Measurements from ENCODE around the gene UFC1. TPM values are rescaled to one million over a fixed set of nuclear protein-coding genes. Genes with fewer than 3 reads are reported as not detected.
A peak's percentile ranks its signal among the peaks of the same experiment; 100 is the strongest.
"Not testable (repeated sequence)": the region's sequence is repeated elsewhere in the genome, so short reads cannot be mapped to it uniquely, and the experiment has no call there.

Gene UFC1
- total RNA-seq, 2 donors from 2014 or later: 53.0 to 77.4 TPM

DNA sequence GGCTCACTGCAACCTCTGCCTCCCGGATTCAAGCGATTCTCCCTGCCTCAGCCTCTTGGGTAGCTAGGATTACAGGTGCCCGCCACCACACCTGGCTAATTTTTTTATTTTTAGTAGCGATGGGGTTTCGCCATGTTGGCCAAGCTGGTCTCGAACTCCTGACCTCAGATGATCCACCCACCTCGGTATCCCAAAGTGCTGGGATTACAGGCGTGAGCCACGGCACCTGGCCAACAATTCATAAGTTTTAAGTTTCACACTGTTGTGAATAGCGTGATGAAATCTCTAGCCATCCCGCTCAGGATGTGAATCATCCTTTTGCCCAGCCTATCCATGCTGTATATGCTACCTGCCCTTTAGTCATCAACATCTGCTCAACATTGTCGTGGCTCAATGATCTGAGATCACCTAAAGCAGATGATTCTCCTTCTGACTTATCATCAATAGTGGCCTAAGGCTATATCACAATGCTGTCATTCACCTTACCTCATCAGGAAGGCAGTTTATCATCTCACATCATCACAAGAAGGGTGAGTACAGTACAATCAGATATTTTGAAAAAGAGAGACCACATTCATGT lies 38.6 kb upstream of the UFC1 start:
- H3K27ac ChIP-seq: no peak overlapping the region
- no peaks in the 10 kb centered on the region for H3K9me3 ChIP-seq
- TF ChIP-seq, protein P1, sequence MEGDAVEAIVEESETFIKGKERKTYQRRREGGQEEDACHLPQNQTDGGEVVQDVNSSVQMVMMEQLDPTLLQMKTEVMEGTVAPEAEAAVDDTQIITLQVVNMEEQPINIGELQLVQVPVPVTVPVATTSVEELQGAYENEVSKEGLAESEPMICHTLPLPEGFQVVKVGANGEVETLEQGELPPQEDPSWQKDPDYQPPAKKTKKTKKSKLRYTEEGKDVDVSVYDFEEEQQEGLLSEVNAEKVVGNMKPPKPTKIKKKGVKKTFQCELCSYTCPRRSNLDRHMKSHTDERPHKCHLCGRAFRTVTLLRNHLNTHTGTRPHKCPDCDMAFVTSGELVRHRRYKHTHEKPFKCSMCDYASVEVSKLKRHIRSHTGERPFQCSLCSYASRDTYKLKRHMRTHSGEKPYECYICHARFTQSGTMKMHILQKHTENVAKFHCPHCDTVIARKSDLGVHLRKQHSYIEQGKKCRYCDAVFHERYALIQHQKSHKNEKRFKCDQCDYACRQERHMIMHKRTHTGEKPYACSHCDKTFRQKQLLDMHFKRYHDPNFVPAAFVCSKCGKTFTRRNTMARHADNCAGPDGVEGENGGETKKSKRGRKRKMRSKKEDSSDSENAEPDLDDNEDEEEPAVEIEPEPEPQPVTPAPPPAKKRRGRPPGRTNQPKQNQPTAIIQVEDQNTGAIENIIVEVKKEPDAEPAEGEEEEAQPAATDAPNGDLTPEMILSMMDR (IDR thresholded peaks at IDR 0.05): no peak
- DNase-seq (ENCODE audit: low spot score): no peak
- peaks cover 0 to 49% of the 10 kb centered on the region in 2 donors for H3K4me1 ChIP-seq
- peaks cover 4% of the 10 kb centered on the region for H3K36me3 ChIP-seq
- H3K4me3 ChIP-seq: no peak overlapping the region
- no peaks in the 10 kb centered on the region for H3K27me3 ChIP-seq

DNA sequence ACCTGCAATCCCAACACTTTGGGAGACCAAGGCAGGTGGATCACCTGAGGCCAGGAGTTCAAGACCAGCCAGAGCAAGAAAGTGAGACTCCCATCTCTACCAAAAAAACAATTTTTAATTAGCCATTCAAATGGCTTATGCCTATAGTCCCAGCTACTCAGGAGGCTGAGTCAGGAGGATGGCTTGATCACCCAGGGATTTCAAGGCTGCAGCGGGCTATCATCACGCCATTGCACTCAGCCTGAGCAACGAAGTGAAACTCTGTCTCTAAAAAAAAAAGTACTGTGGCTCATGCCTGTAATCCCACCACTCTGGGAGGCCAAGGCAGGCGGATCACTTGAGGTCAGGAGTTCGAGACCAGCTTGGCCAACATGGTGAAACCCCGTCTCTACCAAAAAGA lies 37.8 kb upstream of the UFC1 start:
- not testable (repeated sequence) for H3K27me3 ChIP-seq; H3K27ac ChIP-seq; H3K4me3 ChIP-seq; H3K9me3 ChIP-seq; DNase-seq (ENCODE audit: low spot score)
- Histone ChIP-seq H3K36me3 (peaks cover 11% of the 10 kb centered on the region), H3K4me1 (peaks cover 0 to 49% of the 10 kb centered on the region in 2 donors)

DNA sequence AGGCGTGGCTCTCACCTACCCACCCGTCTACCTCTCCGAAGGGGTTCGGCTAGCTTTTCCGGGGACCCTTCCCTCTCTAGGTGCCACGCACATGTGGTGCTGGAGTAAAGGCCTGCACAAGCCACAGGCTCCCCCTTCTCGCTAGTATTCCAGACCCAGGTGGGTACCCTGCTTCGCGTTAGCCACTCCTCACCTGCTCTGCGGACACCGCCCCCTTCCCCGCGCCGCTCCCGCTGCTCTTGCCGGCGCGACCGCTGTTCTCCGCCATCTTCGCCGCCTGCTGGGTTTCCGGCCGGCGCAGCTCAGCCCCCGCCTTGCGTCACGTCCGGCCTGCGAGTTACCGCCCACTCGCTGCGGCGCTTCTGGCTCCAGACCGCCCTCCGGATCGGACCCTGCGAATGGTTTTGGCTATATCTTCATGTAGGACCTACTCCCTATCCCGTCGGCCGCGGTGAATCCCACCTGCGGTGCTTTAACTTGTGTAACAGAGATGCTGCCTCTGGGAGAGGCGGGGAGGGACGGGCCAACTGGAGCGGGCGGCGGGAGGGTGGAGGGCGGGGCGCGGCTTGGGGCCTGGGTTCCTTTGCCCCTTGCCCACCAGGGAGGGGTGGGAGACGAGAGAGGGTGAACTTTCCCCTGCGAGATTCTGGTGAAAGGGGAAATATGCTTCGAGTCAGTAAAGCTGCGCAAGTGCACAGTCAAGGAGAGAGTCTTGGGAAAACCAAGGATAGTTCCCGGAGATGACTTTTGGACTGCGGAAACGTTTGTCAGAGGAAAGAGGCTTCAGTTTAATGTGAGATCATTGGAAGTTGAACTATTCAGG lies 35.8 kb upstream of the UFC1 start, which contains the start of the genes NIT1 and PFDN2:
Gene NIT1 (plus strand): TSS at position 347 of the 823 bp plus-strand sequence. CDS start 72 bp downstream, at position 419.
Gene PFDN2 (minus strand): TSS at position 279 of the 823 bp plus-strand sequence. CDS start 11 bp downstream, at position 268.
- Histone ChIP-seq H3K27ac (peak within 1 kb of the TSS; percentile 90 to 94), H3K4me3 (peak within 1 kb of the TSS; percentile 96 to 98), H3K36me3 (peaks cover 31% of the 10 kb centered on the region), H3K9me3 (no peaks in the 10 kb centered on the region), H3K4me1 (peaks cover 0 to 46% of the 10 kb centered on the region in 2 donors), H3K27me3 (no peaks in the 10 kb centered on the region)
- TF ChIP-seq, protein P1 (IDR thresholded peaks at IDR 0.05): no peak
- DNase-seq (ENCODE audit: low spot score): peak; percentile 89

DNA sequence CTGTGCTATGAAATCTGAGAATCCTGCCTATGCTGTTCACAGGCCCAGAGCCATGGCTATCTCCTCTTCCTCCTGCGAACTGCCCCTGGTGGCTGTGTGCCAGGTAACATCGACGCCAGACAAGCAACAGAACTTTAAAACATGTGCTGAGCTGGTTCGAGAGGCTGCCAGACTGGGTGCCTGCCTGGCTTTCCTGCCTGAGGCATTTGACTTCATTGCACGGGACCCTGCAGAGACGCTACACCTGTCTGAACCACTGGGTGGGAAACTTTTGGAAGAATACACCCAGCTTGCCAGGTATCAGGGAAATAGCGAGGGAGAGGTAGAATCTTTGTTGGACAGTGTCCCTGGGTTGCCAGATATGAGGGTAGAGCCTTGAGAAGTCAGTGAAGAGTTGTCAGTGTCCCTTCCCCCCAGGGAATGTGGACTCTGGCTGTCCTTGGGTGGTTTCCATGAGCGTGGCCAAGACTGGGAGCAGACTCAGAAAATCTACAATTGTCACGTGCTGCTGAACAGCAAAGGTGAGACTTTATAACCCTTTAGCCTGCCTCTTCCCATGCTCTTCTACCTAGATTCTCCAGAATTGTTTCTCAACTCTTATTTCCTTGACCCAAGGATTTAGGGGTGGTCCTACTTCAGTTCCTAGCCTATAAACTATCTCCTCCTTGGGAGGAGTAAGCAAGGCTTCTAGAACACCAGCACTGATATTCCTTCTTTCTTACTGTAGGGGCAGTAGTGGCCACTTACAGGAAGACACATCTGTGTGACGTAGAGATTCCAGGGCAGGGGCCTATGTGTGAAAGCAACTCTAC lies 34.5 kb upstream of the UFC1 start:
- peak overlapping the region in 1 of 2 donors; percentile 98 for H3K4me3 ChIP-seq
- peaks cover 0 to 41% of the 10 kb centered on the region in 2 donors for H3K4me1 ChIP-seq
- no peaks in the 10 kb centered on the region for H3K27me3 ChIP-seq
- DNase-seq (ENCODE audit: low spot score): peak; percentile 78
- TF ChIP-seq, protein P1 (IDR thresholded peaks at IDR 0.05): no peak
- H3K27ac ChIP-seq: peak overlapping the region; percentile 90 to 94
- H3K9me3 ChIP-seq: no peaks in the 10 kb centered on the region
- peaks cover 44% of the 10 kb centered on the region for H3K36me3 ChIP-seq

DNA sequence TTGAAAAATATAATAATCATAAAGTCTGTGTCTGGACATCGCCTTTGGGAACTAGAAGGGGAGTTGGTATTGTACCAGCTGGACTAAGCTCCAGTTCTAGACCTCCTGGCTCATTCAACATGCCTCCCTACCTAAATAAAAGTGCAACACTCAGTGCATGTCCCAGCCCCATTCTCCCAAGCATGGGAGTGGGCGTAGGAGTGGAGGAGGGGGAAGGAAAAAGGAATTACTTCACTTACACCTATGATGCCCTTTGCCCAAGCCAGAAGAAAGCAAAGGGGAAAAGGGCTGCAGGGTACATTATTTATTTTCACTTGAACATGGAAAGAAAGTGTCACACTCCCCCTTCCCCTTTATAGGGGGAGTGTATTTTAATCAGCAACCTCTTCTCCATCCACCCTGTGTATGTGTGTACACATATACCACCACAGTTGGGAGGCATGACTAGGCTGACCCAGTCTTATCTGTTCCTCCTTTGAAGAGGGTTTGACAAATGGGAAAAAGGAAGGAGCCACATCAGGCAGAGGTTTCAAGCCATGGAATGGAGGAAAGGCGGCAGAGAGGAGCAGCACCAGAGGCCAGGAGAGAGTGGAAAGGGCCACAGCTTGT lies 32.6 kb upstream of the UFC1 start:
- TF ChIP-seq, protein P1 (IDR thresholded peaks at IDR 0.05): no peak
- Histone ChIP-seq H3K4me1 (peaks cover 0 to 29% of the 10 kb centered on the region in 2 donors), H3K4me3 (no peak overlapping the region), H3K27me3 (no peaks in the 10 kb centered on the region), H3K36me3 (peaks cover 63% of the 10 kb centered on the region), H3K9me3 (no peaks in the 10 kb centered on the region), H3K27ac (no peak overlapping the region)
- no peak for DNase-seq (ENCODE audit: low spot score)
